ENCODE data around the gene TAF11L14.
"Not testable (repeated sequence)": the region's sequence is repeated elsewhere in the genome, so short reads cannot be mapped to it uniquely, and the experiment has no call there.

Gene TAF11L14

DNA sequence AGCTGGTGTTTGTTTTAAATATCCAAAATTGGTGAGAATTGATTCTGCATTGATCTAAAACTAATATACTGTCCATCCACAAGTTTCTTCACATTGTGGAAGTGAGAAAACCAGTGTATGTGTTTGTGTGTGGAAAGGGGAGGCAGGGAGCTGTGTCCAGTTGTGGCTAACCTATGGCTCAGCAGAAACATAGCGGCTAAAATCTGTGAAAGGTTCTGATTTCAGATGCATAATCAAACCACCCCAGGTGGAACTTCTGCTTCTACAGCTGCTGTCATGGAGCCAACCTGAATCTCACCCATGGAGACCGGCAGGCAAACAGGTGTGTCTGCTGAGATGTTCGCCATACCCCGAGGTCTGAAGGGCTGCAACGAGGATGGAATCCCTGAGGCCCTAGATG is at the start of gene TAF11L14:
Gene TAF11L14, plus strand, starts transcription at position 301 of the 400 bp plus-strand sequence.
- no peak within 1 kb of the TSS for H3K4me3 ChIP-seq (ENCODE audit: low read depth, low read length)

- not testable (repeated sequence) for H3K4me3 ChIP-seq (ENCODE audit: low read depth, low read length)
These were observed 48.6 kb upstream of the TAF11L14 start, which contains the start of gene TAF11L7 for GRCh38 chr5:17585658-17586057. Gene TAF11L7 (minus strand): TSS chr5:17585758.

- not testable (repeated sequence) for H3K4me3 ChIP-seq (ENCODE audit: low read depth, low read length)
These were observed 43.4 kb upstream of the TAF11L14 start, which contains the start of gene TAF11L8 for GRCh38 chr5:17590860-17591259. Gene TAF11L8 (minus strand): TSS chr5:17590960.

DNA sequence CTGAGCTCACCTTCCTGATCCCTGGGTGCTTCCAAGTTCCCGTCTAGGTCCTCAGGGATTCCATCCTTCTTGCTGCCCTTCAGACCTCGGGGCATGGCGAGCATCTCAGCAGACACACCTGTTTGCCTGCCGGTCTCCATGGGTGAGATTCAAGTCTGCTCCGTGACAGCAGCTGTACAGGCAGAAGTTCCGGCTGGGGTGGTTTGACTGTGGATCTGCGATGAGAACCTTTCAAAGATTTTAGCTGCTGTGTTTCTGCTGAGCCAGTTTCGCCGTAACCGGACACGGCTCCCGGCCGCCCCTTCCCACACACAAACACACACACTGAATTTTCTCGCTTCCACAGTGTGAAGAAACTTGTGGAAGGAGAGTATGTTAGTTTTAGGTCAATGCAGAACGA is 40.0 kb upstream of the TAF11L14 start, which contains the start of gene TAF11L9:
Gene TAF11L9, minus strand, starts transcription at position 140 of the 400 bp plus-strand sequence.
- H3K4me3 ChIP-seq (ENCODE audit: low read depth, low read length), result not testable (repeated sequence)

DNA sequence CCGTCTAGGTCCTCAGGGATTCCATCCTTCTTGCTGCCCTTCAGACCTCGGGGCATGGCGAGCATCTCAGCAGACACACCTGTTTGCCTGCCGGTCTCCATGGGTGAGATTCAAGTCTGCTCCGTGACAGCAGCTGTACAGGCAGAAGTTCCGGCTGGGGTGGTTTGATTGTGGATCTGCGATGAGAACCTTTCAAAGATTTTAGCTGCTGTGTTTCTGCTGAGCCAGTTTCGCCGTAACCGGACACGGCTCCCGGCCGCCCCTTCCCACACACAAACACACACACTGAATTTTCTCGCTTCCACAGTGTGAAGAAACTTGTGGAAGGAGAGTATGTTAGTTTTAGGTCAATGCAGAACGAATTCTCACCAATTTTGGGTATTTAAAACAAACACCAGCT is 36.5 kb upstream of the TAF11L14 start, which contains the start of gene TAF11L10:
Gene TAF11L10, minus strand, starts transcription at position 101 of the 400 bp plus-strand sequence.
- not testable (repeated sequence) for H3K4me3 ChIP-seq (ENCODE audit: low read depth, low read length)

- H3K4me3 ChIP-seq (ENCODE audit: low read depth, low read length), result not testable (repeated sequence)
These were observed 30.4 kb upstream of the TAF11L14 start, which contains the start of gene TAF11L11 for GRCh38 chr5:17603880-17604279. Gene TAF11L11 (plus strand): TSS chr5:17604183.

DNA sequence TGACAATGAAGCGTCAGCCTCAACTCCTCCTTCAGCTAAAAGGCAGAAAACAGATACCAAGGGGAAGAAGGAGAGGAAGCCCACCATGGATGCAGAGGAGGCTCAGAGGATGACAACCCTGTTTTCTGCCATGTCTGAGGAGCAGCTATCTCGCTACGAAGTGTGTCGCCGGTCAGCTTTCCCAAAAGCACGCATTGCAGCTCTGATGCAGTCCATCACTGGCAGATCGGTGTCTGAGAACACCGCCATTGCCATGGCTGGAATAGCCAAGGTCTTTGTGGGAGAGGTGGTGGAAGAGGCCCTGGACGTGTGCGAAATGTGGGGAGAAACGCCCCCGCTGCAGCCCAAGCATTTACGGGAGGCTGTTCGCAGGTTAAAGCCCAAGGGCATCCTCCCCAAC is 29.3 kb upstream of the TAF11L14 start:
- no peak overlapping the region for H3K4me3 ChIP-seq (ENCODE audit: low read depth, low read length)

- H3K4me3 ChIP-seq (ENCODE audit: low read depth, low read length), result not testable (repeated sequence)
These were observed 26.8 kb upstream of the TAF11L14 start for GRCh38 chr5:17607461-17607860.

DNA sequence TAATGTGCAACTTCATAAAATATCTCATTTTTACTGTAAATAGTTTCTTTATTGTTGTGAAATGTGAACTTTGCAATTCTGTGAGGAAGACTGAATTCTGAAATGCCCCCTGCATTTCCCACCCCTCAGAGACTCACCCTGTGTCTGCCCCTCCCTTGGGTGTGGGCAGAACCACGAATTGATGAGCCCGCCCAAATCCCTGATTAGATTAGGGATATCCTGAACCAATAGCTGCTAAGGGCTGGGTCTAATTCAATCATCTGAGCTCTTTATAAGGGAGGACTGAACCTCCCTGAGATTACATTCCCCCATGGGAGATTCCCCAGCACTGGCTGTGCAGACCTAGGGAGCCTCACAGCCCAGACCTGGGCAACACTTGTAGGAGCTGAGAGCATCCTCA is 24.2 kb upstream of the TAF11L14 start, which contains the start of gene TAF11L12:
Gene TAF11L12, plus strand, starts transcription at position 301 of the 400 bp plus-strand sequence.
- not testable (repeated sequence) for H3K4me3 ChIP-seq (ENCODE audit: low read depth, low read length)

DNA sequence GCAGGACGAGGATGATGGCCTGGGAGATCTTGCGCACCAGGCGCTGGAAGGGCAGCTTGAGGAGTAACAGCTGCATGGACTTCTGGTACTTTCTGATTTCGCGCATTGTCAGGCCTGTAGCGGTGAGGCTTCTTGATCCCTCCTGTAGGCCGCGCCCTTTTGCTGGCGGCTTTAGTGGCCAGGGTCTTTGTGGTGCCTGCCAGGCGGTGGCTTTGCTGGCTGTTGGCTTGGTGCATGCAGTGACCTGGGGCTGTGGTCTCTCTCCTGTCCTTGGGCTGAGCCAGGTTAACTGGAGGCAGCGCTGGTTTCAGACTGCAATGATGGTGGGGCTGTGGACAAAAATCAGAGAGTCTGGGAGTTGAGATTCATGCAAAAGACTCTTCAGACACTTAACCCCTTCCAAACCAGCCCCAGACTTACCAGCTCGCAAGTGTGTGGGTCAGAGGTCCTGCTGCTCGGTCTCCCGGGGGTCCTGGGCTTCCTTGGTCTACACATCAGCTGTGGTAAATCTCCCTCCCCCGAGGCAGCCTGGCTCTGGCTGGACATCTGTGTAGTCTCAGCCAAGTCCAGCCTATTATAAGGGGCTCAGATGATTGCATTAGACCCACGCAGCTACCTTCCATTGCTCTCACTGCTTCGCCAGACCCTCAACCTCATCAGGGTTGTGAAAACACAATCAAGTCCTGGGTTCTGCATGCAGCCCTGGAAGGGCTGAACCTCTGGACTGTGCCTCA is 19.2 kb upstream of the TAF11L14 start:
- no peak overlapping the region for H3K4me3 ChIP-seq (ENCODE audit: low read depth, low read length)

DNA sequence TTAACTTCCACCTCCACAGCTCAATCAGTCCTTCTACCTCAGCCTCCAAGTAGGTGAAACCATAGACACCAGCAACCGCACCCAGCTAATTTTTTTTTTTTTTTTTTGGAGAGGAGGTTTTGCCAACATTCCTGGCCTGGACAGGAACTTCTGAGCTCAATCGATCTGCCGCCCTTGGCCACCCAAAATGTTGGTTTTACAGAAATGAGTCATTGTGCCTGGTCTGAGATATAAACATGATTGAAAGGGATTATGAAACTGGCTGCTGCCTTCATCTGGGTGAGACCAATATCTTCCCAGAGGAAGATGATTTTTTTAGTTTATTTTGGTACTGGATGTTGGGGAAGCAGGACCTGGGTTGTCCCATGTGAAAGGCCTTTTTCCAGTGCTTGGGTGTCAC is 14.9 kb upstream of the TAF11L14 start:
- H3K4me3 ChIP-seq (ENCODE audit: low read depth, low read length), result no peak overlapping the region

DNA sequence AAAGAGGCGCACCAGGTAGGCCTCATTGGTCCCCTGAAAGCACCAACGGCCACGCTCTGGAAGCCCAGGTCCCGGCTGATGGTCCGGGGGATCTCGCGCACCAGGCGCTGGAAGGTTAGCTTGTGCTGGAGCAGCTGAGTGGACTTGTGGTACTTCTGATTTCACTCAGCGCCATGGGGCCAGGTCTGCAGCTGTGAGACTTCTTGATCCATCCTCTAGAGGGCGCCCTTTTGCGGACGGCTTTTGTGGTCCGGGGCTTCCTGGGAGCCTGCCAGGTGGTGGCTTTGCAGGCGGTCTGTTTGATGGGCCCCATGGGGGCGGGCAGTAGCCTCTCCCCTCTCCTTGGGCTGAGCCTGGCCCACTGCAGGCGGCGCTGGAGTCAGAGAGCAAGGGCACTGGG is 13.6 kb upstream of the TAF11L14 start:
- no peak overlapping the region for H3K4me3 ChIP-seq (ENCODE audit: low read depth, low read length)

GRCh38 chr5:17625686-17626085 is 8.6 kb upstream of the TAF11L14 start:
- no peak overlapping the region for H3K4me3 ChIP-seq (ENCODE audit: low read depth, low read length)

DNA sequence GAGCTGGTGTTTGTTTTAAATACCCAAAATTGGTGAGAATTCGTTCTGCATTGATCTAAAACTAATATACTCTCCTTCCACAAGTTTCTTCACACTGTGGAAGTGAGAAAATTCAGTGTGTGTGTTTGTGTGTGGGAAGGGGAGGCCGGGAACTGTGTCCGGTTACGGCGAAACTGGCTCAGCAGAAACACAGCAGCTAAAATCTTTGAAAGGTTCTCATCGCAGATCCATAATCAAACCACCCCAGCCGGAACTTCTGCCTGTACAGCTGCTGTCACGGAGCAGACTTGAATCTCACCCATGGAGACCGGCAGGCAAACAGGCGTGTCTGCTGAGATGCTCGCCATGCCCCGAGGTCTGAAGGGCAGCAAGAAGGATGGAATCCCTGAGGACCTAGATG is 2.5 kb upstream of the TAF11L14 start, which contains the start of gene TAF11L13:
Gene TAF11L13, plus strand, starts transcription at position 301 of the 400 bp plus-strand sequence.
- H3K4me3 ChIP-seq (ENCODE audit: low read depth, low read length), result not testable (repeated sequence)

GRCh38 chr5:17649232-17649631 is 15.0 kb downstream of the TAF11L14 start:
- H3K4me3 ChIP-seq (ENCODE audit: low read depth, low read length), result not testable (repeated sequence)

GRCh38 chr5:17655201-17655759 is 21.0 kb downstream of the TAF11L14 start:
- not testable (repeated sequence) for H3K4me3 ChIP-seq (ENCODE audit: low read depth, low read length)

- H3K4me3 ChIP-seq (ENCODE audit: low read depth, low read length), result no peak overlapping the region
These were observed 21.7 kb downstream of the TAF11L14 start for GRCh38 chr5:17655921-17656320.

- no peak overlapping the region for H3K4me3 ChIP-seq (ENCODE audit: low read depth, low read length)
These were observed 28.9 kb downstream of the TAF11L14 start for GRCh38 chr5:17663182-17663581.

- no peak overlapping the region for H3K4me3 ChIP-seq (ENCODE audit: low read depth, low read length)
These were observed 31.6 kb downstream of the TAF11L14 start for GRCh38 chr5:17665836-17666235.

- H3K4me3 ChIP-seq (ENCODE audit: low read depth, low read length), result no peak overlapping the region
These were observed 32.5 kb downstream of the TAF11L14 start for GRCh38 chr5:17666726-17667235.

DNA sequence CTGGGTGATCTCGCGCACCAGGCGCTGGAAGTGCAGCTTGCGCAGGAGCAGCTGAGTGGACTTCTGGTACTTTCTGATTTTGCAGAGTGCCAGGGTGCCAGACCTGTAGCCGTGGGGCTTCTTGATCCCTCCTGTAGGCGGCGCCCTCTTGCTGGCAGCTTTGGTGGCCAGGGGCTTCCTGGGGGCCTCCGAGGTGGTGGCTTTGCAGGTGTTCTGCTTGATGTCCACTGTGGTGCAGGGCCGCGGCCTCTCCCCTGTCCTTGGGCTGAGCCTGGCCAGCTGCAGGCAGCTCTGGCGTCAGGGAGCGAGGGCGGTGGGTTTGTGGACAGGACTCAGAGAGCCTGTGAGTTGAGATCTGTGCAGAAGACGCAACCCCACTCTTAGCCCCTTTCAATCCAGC is 36.1 kb downstream of the TAF11L14 start:
- no peak overlapping the region for H3K4me3 ChIP-seq (ENCODE audit: low read depth, low read length)
